Caco-2 (cell line): ENCODE results near the gene SNCA. TPM values are rescaled to one million over a fixed set of nuclear protein-coding genes. Genes with fewer than 3 reads are reported as not detected.

Source experiments
- BruUV-seq: library from RNA; stranded (reverse); fragments of 400-500 nt; replicated peaks from 2 replicates; lab custom pipeline; 2021; lab: Mats Ljungman, UMichigan
- CTCF ChIA-PET: fragments of 300-600 bp; sonication (Branson Sonifier 250); formaldehyde crosslinking; loops from one replicate; lab custom pipeline; 2022; ENCODE audit warnings: antibody characterized with exemption; lab: Charles Lee
- POLR2A ChIA-PET: fragments of 300-600 bp; sonication (Branson Sonifier 250); formaldehyde crosslinking; loops from one replicate; lab custom pipeline; 2022; ENCODE audit warnings: antibody characterized with exemption; lab: Charles Lee
- DNase-seq, 2 experiments: peaks; one replicate each; pipeline versions ENCODE4 v3.0.0 to v3.0.0-alpha.2; 2020 to 2022
- H3K27me3 ChIP-seq: replicated peaks from 2 replicates; pipeline ENCODE4 v1.6.0; 2011; ENCODE audit warnings: low read length; ENCODE audit not compliant: control insufficient read depth, insufficient read depth
- H3K36me3 ChIP-seq: 2 replicates; pipeline ENCODE4 v1.5.1; 2011; ENCODE audit warnings: low read length; ENCODE audit not compliant: control insufficient read depth, insufficient read depth
- H3K4me1 ChIP-seq: fragments of 250-450 bp; sonication (Bioruptor Pico); 2 replicates; pipeline ENCODE4 v1.5.1; 2020; ENCODE audit warnings: mild to moderate bottlenecking
- H3K4me3 ChIP-seq: 2 replicates; pipeline ENCODE4 v1.5.1; 2011; ENCODE audit warnings: low read depth, mild to moderate bottlenecking, control low read depth, low read length
- H3K9me3 ChIP-seq: fragments of 250-450 bp; sonication (Bioruptor Pico); 2 replicates; pipeline ENCODE4 v1.5.1; 2020; ENCODE audit warnings: mild to moderate bottlenecking, moderate library complexity
- H3K27ac Mint-ChIP-seq: one replicate; pipeline ENCODE4 v1.8.0; 2022; ENCODE audit warnings: mixed read lengths; ENCODE audit not compliant: unreplicated experiment
- H3K27me3 Mint-ChIP-seq: one replicate; pipeline ENCODE4 v1.8.0; 2022; ENCODE audit warnings: mixed read lengths; ENCODE audit not compliant: insufficient read depth, unreplicated experiment
- H3K36me3 Mint-ChIP-seq: one replicate; pipeline ENCODE4 v1.8.0; 2022; ENCODE audit warnings: mild to moderate bottlenecking, mixed read lengths; ENCODE audit not compliant: insufficient read depth, unreplicated experiment
- H3K4me1 Mint-ChIP-seq: one replicate; pipeline ENCODE4 v1.8.0; 2022; ENCODE audit warnings: low read depth, mixed read lengths; ENCODE audit not compliant: unreplicated experiment
- H3K4me3 Mint-ChIP-seq: one replicate; pipeline ENCODE4 v1.8.0; 2022; ENCODE audit warnings: mild to moderate bottlenecking, moderate library complexity, mixed read lengths; ENCODE audit not compliant: unreplicated experiment
- H3K9me3 Mint-ChIP-seq: one replicate; pipeline ENCODE4 v1.8.0; 2022; ENCODE audit warnings: mixed read lengths; ENCODE audit not compliant: unreplicated experiment
- intact Hi-C: fragments of 100-400 bp; cut with micrococcal nuclease; formaldehyde crosslinking; loops from one replicate; pipeline ENCODE4 v1.10.0; 2022; ENCODE audit not compliant: unreplicated experiment
- total RNA-seq: library from RNA; stranded (reverse); gene quantifications from 2 replicates; pipeline ENCODE4 v1.2.3, GENCODE V29; 2022
- TF ChIP-seq, protein P1 (sequence below), 2 experiments: fragments of 200-600 bp in 1 of 2; IDR thresholded peaks; 1 replicate in 1 of 2; 2 replicates in 1 of 2; pipeline versions ENCODE4 v1.5.1 to v1.8.0; 2011 to 2022; ENCODE audit warnings: antibody characterized with exemption in 1 of 2, control low read depth in 1 of 2, inconsistent platforms in 1 of 2, low read depth in 1 of 2, low read length in 1 of 2, mild to moderate bottlenecking in 1 of 2, moderate library complexity in 1 of 2; ENCODE audit not compliant: insufficient read depth in 1 of 2, severe bottlenecking in 1 of 2, unreplicated experiment in 1 of 2

Gene SNCA
- total RNA-seq, 1 experiment from 2014 or later: 8.4 TPM

DNA sequence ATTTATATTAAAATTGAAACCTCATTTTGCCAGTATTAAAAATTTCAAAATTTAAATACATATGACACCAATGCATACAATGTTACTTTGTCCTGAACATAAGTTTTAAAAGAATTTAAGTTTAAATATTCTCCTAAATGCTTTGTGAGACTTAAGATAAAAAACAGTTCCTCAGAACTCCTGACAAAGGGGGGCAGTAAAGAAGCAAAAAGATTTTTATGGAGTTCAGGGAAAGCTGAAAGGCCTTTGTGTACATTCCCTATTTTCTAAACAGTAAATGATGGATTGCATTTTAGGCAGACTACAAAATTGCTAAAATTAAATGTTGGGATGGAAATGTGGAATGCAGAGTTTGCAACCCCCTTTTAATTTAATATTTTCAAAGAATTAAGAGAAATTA, 81.7 kb downstream of the SNCA start:
- Histone ChIP-seq H3K4me3 (no peak overlapping the region), H3K4me1 (peaks cover 11% of the 10 kb centered on the region), H3K27me3 (no peaks in the 10 kb centered on the region), H3K9me3 (no peaks in the 10 kb centered on the region), H3K36me3 (no peaks in the 10 kb centered on the region)
- no peaks in the 10 kb centered on the region for H3K27me3 Mint-ChIP-seq
- no peak overlapping the region for H3K4me3 Mint-ChIP-seq
- intact Hi-C loops: loop anchor here (10.0 kb wide), 1 partner anchor 80 kb away; the partner anchor contains the start of gene SNCA
- peaks cover 15% of the 10 kb centered on the region for H3K4me1 Mint-ChIP-seq
- TF ChIP-seq, protein P1, sequence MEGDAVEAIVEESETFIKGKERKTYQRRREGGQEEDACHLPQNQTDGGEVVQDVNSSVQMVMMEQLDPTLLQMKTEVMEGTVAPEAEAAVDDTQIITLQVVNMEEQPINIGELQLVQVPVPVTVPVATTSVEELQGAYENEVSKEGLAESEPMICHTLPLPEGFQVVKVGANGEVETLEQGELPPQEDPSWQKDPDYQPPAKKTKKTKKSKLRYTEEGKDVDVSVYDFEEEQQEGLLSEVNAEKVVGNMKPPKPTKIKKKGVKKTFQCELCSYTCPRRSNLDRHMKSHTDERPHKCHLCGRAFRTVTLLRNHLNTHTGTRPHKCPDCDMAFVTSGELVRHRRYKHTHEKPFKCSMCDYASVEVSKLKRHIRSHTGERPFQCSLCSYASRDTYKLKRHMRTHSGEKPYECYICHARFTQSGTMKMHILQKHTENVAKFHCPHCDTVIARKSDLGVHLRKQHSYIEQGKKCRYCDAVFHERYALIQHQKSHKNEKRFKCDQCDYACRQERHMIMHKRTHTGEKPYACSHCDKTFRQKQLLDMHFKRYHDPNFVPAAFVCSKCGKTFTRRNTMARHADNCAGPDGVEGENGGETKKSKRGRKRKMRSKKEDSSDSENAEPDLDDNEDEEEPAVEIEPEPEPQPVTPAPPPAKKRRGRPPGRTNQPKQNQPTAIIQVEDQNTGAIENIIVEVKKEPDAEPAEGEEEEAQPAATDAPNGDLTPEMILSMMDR (IDR thresholded peaks at IDR 0.05; ENCODE audit: insufficient read depth in 1 of 2, low read depth in 1 of 2, low read length in 1 of 2, severe bottlenecking in 1 of 2, unreplicated experiment in 1 of 2): peak in 1 of 2 experiments; percentile 16
- no peaks in the 10 kb centered on the region for H3K36me3 Mint-ChIP-seq
- no TSS peak for BruUV-seq
- ChIA-PET CTCF (interaction anchor here (0.6 kb wide), 1 partner anchor 145 kb away, joined by 4 read pairs; no protein-coding TSS in a partner anchor), POLR2A (no interaction called here)
- no peaks in the 10 kb centered on the region for H3K9me3 Mint-ChIP-seq
- no peak for DNase-seq
- H3K27ac Mint-ChIP-seq: no peak overlapping the region

- Histone ChIP-seq H3K4me3 (no peak overlapping the region), H3K9me3 (no peaks in the 10 kb centered on the region), H3K36me3 (no peaks in the 10 kb centered on the region), H3K4me1 (peaks cover 11% of the 10 kb centered on the region), H3K27me3 (no peaks in the 10 kb centered on the region)
- DNase-seq: no peak
- ChIA-PET CTCF (no interaction called here), POLR2A (no interaction called here)
- no peak overlapping the region for H3K4me3 Mint-ChIP-seq
- TF ChIP-seq, protein P1 (IDR thresholded peaks at IDR 0.05; ENCODE audit: insufficient read depth in 1 of 2, low read depth in 1 of 2, low read length in 1 of 2, severe bottlenecking in 1 of 2, unreplicated experiment in 1 of 2): no peak
- no TSS peak for BruUV-seq
- no peaks in the 10 kb centered on the region for H3K9me3 Mint-ChIP-seq
- intact Hi-C loops: loop anchor here (10.0 kb wide), 1 partner anchor 80 kb away; the partner anchor contains the start of gene SNCA
- no peak overlapping the region for H3K27ac Mint-ChIP-seq
- peaks cover 15% of the 10 kb centered on the region for H3K4me1 Mint-ChIP-seq
- no peaks in the 10 kb centered on the region for H3K36me3 Mint-ChIP-seq
- no peaks in the 10 kb centered on the region for H3K27me3 Mint-ChIP-seq
Observed at GRCh38 chr4:89754531-89754930, 82.4 kb downstream of the SNCA start.

DNA sequence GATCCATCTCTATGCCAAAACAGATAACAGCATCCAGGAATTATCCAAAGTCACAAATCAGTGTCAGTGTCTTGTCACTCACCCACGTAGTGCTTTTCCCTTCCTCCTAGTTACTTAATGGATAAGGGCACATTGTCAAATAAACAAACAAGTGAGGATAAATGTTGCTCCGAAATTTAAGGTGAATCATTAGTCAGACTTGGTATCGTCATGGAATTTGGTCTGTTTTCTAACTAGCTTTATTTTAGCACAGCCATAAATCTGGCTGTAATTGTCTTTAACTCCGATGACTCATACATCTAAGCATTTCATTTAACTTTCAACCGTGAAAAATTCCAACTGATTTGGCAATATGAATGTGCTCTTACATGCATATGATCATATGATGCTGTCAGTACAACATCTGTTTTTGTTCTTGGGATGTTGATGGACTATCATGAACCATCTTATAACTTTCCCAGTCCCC, 83.3 kb downstream of the SNCA start:
- DNase-seq: peak in 1 of 2 experiments; percentile 45

More for the DNA sequence above, 83.3 kb downstream of the SNCA start:
- Histone ChIP-seq H3K27me3 (no peaks in the 10 kb centered on the region), H3K4me1 (peaks cover 11% of the 10 kb centered on the region), H3K4me3 (no peak overlapping the region), H3K9me3 (no peaks in the 10 kb centered on the region), H3K36me3 (no peaks in the 10 kb centered on the region)
- POLR2A ChIA-PET: no interaction called here
- Mint-ChIP-seq H3K27me3 (no peaks in the 10 kb centered on the region), H3K4me3 (peak overlapping the region; percentile 9), H3K27ac (peak overlapping the region; percentile 8), H3K36me3 (no peaks in the 10 kb centered on the region), H3K9me3 (no peaks in the 10 kb centered on the region), H3K4me1 (peaks cover 15% of the 10 kb centered on the region)
- intact Hi-C loops: loop anchor here (10.0 kb wide), 1 partner anchor 81 kb away; the partner anchor contains the start of gene SNCA
- BruUV-seq: no TSS peak
- TF ChIP-seq, protein P1 (IDR thresholded peaks at IDR 0.05; ENCODE audit: insufficient read depth in 1 of 2, low read depth in 1 of 2, low read length in 1 of 2, severe bottlenecking in 1 of 2, unreplicated experiment in 1 of 2): no peak
- CTCF ChIA-PET: interaction anchor here (0.7 kb wide), 1 partner anchor 113 kb away, joined by 4 read pairs; no protein-coding TSS in a partner anchor
